Activated CD4-positive, alpha-beta memory T cell treated with anti-CD3 and anti-CD28 coated beads, Interleukin-2, amount 10 ng/mL, durations not matched to agents 7 days and 5 days (primary cell): ENCODE results near the gene ARHGAP6. TPM values are rescaled to one million over a fixed set of nuclear protein-coding genes. Genes with fewer than 3 reads are reported as not detected.

Source experiments
- CTCF ChIA-PET: fragments of 350-600 bp; sonication (Branson Sonifier 250); formaldehyde crosslinking; loops from one replicate; lab custom pipeline; 2021; ENCODE audit warnings: antibody characterized with exemption, inconsistent platforms; lab: Charles Lee
- POLR2A ChIA-PET: fragments of 350-600 bp; sonication (Branson Sonifier 250); formaldehyde crosslinking; loops from one replicate; lab custom pipeline; 2021; ENCODE audit warnings: antibody characterized with exemption; lab: Charles Lee
- DNase-seq: peaks from one replicate; pipeline ENCODE4 v3.0.0-alpha.2; 2020
- H3K27ac Mint-ChIP-seq: one replicate; pipeline ENCODE4 v1.8.0; 2021; ENCODE audit warnings: mild to moderate bottlenecking, mixed read lengths
- H3K27me3 Mint-ChIP-seq: one replicate; pipeline ENCODE4 v1.8.0; 2021; ENCODE audit warnings: mixed read lengths
- H3K36me3 Mint-ChIP-seq: one replicate; pipeline ENCODE4 v1.8.0; 2021; ENCODE audit warnings: low read depth, mixed read lengths
- H3K4me1 Mint-ChIP-seq: one replicate; pipeline ENCODE4 v1.8.0; 2021; ENCODE audit warnings: mixed read lengths
- H3K4me3 Mint-ChIP-seq: one replicate; pipeline ENCODE4 v1.8.0; 2021; ENCODE audit warnings: mild to moderate bottlenecking, mixed read lengths
- H3K9me3 Mint-ChIP-seq: one replicate; pipeline ENCODE4 v1.8.0; 2021; ENCODE audit warnings: mixed read lengths
- total RNA-seq, 2 experiments: library from RNA; stranded (reverse); gene quantifications; one replicate each; pipeline ENCODE4 v1.2.3, GENCODE V29; 2021

ARHGAP6 gene
- total RNA-seq, 2 experiments from 2014 or later, result not detected

DNA sequence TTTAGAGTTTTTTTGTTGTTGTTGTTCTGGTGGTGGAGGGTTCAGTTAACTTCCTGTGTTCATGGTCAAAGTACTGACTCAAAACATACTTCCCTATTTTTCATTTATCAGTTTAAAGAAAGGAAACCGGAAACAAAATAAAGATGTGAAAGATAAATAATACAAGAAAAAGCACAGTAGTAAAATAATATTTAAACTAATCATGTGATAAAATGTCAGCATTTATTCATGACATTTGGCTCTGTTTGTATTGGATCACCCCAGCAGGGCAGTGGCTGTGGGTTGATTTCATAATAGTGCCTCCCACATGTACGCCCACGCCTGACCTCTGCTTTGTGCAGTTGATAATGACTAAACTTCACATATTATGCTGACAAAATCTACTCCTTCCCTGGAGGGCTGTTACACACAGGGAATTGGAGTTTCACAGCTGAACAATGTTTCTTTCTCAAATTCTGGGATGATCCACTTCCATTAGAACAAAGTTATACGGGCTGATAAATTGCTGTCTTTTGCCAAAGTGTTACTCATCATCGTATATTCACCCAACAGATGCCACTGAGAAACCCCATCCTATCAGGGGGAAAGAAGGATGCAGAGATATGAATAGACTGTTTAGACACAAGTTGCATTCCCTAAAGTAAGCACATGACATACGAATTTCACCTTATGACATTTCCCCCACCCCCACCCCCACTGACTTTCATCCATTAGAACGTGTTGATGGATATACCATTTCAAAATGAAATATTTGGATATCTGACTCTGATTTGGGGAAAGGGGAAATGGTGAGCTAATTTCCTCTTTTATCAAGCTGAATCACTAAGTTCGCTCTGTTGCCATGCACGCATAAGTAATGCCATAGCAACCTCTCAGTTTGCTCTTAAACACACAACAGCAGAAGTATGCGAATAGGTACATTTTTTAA is 324.2 kb downstream of the ARHGAP6 start:
- Mint-ChIP-seq H3K4me1 (no peaks in the 10 kb centered on the region), H3K4me3 (no peak overlapping the region), H3K9me3 (no peaks in the 10 kb centered on the region), H3K27me3 (no peaks in the 10 kb centered on the region), H3K27ac (no peak overlapping the region), H3K36me3 (no peaks in the 10 kb centered on the region)
- CTCF ChIA-PET, result interaction anchor here (0.6 kb wide), 1 partner anchor 13 kb away, joined by 3 read pairs; no protein-coding TSS in a partner anchor
- POLR2A ChIA-PET, result interaction anchor here (0.6 kb wide), 1 partner anchor 125 kb away, joined by 3 read pairs; no protein-coding TSS in a partner anchor
- DNase-seq, result no peak

DNA sequence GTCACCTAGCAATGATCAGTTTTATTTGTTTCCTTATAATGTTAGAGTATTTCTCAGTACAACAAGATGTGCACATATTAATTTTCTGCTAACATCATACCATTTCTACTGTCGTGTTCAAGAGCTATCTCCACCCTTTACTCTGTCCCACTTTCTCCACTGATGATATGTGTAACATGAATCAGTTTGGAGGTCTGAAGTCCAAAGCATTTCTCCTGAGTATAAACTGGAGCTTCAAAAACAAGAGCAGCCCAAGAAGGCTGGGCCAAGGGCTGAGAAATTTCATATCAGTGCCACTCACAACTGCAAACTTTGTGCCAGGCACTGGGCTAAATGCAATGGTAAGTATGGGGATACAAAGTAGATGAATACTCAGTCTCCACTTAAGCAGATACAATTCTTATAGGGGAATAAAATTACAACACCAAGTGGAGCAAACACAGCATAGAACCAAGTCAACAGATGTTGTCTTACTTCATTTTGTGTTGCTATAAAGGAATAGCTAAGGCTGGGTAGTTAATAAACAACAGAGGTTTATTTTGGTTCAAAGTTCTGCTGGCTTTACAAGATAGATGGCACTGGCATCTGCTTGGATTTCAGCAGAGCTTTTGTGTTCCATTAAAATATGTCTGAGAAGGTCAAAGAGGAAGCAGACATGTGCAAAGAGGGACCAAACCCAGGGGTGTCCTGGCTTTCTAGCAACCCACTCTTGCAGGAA is 328.3 kb downstream of the ARHGAP6 start:
- no peaks in the 10 kb centered on the region for H3K9me3 Mint-ChIP-seq
- no peaks in the 10 kb centered on the region for H3K4me1 Mint-ChIP-seq
- no peak overlapping the region for H3K4me3 Mint-ChIP-seq
- H3K36me3 Mint-ChIP-seq, result no peaks in the 10 kb centered on the region
- no peak overlapping the region for H3K27ac Mint-ChIP-seq
- DNase-seq, result no peak
- no peaks in the 10 kb centered on the region for H3K27me3 Mint-ChIP-seq
- ChIA-PET POLR2A (no interaction called here), CTCF (no interaction called here)

DNA sequence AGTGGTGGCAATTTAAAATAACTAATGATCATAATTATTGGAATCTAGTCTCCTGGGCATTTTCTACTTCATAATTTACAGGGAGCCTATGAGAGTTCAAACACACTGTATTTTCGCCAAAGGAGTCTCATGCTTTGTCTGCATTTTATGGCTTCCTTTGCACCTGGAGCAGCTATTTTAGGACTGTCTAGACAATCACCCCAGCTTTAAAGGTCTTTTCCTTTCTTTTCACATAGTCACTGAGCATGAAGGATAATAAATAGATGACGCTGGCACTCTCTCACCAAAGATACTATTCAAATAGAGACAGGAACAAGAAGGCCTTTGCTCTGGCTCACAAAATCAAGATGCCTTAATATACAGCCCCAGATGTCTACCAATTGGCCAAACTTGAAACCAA is 329.5 kb downstream of the ARHGAP6 start:
- no peaks in the 10 kb centered on the region for H3K9me3 Mint-ChIP-seq
- H3K4me1 Mint-ChIP-seq, result no peaks in the 10 kb centered on the region
- H3K27me3 Mint-ChIP-seq, result no peaks in the 10 kb centered on the region
- no peak for DNase-seq
- H3K27ac Mint-ChIP-seq, result no peak overlapping the region
- H3K4me3 Mint-ChIP-seq, result no peak overlapping the region
- H3K36me3 Mint-ChIP-seq, result no peaks in the 10 kb centered on the region
- ChIA-PET CTCF (no interaction called here), POLR2A (no interaction called here)

DNA sequence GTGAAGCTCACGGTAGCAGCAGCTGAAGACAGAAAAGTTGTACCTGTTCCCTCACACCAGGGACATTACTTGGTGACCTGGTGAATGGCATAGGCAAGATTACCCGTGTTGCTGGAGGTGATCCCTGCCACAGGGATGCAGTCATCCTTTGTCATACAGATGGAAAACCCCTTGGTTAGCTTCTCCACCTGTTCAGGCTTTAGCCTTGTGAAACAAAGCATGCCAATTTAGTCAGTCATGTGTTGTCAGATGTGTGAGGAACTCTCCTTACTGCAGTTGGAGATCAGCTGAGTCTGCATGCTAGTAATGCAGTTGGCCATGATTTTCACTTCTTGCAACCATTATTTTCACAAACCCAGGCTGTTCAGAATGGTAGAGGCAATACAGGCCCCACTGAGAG is 331.6 kb downstream of the ARHGAP6 start:
- Mint-ChIP-seq H3K4me1 (no peaks in the 10 kb centered on the region), H3K36me3 (no peaks in the 10 kb centered on the region)

DNA sequence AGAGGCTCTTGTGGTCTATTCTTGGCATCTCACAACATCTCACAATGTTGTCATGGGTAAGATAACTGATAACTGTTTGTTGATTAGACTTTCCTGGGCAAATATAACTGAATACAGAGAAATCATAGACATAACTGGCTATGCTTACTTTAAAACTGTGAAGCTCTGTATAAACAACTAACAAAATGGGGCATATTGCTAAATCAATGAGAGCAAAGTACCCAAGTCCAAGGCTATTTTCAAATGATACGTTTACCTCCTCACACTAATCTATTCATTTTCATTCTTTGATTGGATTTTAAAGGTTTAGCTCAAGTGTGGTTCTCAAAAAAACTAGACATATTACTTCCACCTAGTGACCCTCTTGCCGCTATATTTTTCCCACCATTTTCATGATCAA is 333.9 kb downstream of the ARHGAP6 start:
- CTCF ChIA-PET, result no interaction called here
- POLR2A ChIA-PET, result no interaction called here
- no peaks in the 10 kb centered on the region for H3K9me3 Mint-ChIP-seq
- no peak for DNase-seq
- no peak overlapping the region for H3K4me3 Mint-ChIP-seq
- H3K36me3 Mint-ChIP-seq, result no peaks in the 10 kb centered on the region
- no peaks in the 10 kb centered on the region for H3K27me3 Mint-ChIP-seq
- H3K4me1 Mint-ChIP-seq, result no peaks in the 10 kb centered on the region
- no peak overlapping the region for H3K27ac Mint-ChIP-seq

More for the DNA sequence above, 331.6 kb downstream of the ARHGAP6 start:
- no peak overlapping the region for H3K27ac Mint-ChIP-seq
- H3K4me3 Mint-ChIP-seq, result no peak overlapping the region
- ChIA-PET POLR2A (no interaction called here), CTCF (no interaction called here)
- H3K27me3 Mint-ChIP-seq, result no peaks in the 10 kb centered on the region
- H3K9me3 Mint-ChIP-seq, result no peaks in the 10 kb centered on the region
- DNase-seq, result no peak

DNA sequence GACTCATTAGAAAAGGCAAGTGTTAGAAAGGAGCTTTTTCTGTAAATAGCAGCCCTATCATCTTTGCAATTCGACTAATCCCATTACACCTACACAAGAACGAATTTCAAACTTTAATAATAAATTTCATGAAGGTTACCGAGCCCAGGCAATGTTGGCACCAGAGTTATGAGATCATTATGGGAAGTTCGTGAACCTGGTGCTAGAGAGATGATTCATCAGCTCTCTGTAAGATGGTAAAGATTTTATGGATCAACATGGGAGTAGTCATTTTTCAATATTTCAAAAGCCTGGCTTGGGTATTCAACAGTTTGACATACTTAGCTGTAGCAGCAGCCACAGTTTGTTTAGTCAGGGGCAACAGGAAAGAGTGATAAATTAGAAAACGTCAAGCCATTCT is 336.7 kb downstream of the ARHGAP6 start:
- Mint-ChIP-seq H3K9me3 (no peaks in the 10 kb centered on the region), H3K36me3 (no peaks in the 10 kb centered on the region), H3K27me3 (no peaks in the 10 kb centered on the region), H3K27ac (no peak overlapping the region), H3K4me3 (no peak overlapping the region), H3K4me1 (no peaks in the 10 kb centered on the region)
- no peak for DNase-seq
- POLR2A ChIA-PET, result no interaction called here
- CTCF ChIA-PET, result no interaction called here

DNA sequence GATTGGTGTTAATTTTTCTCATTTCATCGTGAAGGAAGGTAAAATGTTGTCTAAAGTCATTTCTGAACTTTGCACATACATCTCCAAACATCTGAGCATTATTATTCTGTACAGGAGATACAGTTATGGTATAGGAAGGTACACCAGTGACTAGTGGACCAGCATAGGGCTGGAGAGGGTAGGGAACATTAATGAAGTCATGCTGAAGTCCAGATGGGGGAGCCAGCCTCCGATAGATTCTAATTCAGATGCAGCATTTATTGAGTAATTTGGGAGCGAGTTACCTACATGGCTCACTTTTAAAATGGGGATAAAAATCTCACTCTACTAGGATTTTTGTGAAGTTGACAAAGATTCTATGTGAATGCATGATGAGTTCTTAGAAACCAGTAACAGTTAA is 337.6 kb downstream of the ARHGAP6 start:
- H3K27me3 Mint-ChIP-seq, result no peaks in the 10 kb centered on the region
- no peaks in the 10 kb centered on the region for H3K36me3 Mint-ChIP-seq
- ChIA-PET CTCF (no interaction called here), POLR2A (no interaction called here)
- no peaks in the 10 kb centered on the region for H3K9me3 Mint-ChIP-seq
- H3K4me1 Mint-ChIP-seq, result no peaks in the 10 kb centered on the region
- H3K27ac Mint-ChIP-seq, result no peak overlapping the region
- H3K4me3 Mint-ChIP-seq, result no peak overlapping the region
- no peak for DNase-seq

DNA sequence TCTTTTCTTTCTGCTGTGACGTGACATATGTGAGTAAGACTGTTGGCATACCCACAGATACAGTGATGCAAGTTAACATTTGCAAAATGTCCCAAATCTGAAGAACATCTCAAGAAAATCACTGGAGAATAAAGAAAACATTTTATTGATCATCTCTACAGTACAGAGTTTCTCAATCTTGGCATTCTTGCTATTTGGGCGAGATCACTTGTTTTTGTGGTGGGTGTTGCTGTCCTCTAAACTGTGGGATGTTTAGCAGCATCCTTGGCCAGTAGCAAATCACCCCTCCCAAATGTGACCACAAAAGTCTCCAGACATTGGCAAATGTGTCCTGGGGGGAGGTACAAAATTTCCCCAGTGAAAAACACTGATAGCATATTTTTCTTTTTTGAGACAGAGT is 343.7 kb downstream of the ARHGAP6 start:
- CTCF ChIA-PET, result no interaction called here
- POLR2A ChIA-PET, result no interaction called here
- H3K4me3 Mint-ChIP-seq, result no peak overlapping the region
- no peak overlapping the region for H3K27ac Mint-ChIP-seq
- no peaks in the 10 kb centered on the region for H3K27me3 Mint-ChIP-seq
- no peak for DNase-seq
- H3K36me3 Mint-ChIP-seq, result no peaks in the 10 kb centered on the region
- no peaks in the 10 kb centered on the region for H3K4me1 Mint-ChIP-seq
- H3K9me3 Mint-ChIP-seq, result no peaks in the 10 kb centered on the region

DNA sequence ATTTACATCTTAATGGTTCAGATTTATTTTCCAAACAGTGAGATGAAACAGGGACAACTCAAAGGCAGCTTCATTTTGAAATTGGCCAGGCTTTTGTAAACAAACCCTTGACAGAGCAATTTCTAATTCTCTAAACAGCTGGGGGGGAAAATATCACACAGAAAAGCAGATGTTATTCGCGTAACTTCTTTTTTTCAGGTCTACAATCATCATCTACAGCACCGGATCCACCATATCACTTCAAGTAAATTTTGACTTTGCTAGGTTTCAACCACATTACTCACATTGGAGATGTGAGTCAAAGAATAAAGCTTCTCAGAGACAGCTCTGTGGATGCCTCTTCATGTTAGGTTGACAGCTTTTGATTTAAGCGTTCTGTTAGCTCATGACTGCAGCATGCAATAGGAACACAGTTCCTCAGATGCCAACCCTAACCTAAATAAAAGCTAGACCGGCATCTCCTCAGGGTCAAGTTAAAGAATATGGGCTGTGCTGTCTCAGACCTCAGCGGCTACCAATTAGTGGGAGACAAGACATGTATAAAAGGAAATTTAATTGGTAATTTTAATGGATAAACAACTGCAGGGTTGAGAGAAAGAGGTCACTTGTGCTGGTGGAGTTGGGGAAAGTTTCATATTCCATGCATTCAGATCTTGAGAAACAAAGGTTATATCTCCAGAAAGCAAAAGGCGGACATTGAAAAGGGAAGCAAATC is 345.8 kb downstream of the ARHGAP6 start:
- no peaks in the 10 kb centered on the region for H3K4me1 Mint-ChIP-seq
- ChIA-PET POLR2A (no interaction called here), CTCF (no interaction called here)
- no peak overlapping the region for H3K4me3 Mint-ChIP-seq
- no peaks in the 10 kb centered on the region for H3K9me3 Mint-ChIP-seq
- H3K36me3 Mint-ChIP-seq, result no peaks in the 10 kb centered on the region
- no peak for DNase-seq
- H3K27me3 Mint-ChIP-seq, result no peaks in the 10 kb centered on the region
- H3K27ac Mint-ChIP-seq, result no peak overlapping the region

DNA sequence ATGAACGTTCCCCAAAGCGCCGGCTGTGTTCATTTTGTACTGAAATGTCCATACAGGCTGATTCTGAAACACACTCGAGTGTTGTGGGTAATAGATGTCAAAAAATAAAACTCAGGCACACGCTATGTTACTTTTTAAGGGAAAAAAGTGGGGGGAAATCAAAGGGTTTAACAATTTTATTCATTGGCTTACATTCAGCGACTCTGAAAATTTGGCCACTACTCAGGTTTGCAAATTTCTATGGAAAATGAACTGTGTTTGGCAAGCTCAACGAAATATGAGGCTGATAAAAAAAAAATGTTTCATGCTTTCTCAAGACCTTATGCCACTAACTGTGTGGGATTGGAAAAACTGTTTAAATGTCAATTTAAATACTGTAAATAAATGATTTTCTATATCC is 354.0 kb downstream of the ARHGAP6 start:
- H3K27ac Mint-ChIP-seq, result no peak overlapping the region
- ChIA-PET POLR2A (no interaction called here), CTCF (no interaction called here)
- no peaks in the 10 kb centered on the region for H3K9me3 Mint-ChIP-seq
- no peaks in the 10 kb centered on the region for H3K27me3 Mint-ChIP-seq
- H3K36me3 Mint-ChIP-seq, result no peaks in the 10 kb centered on the region
- no peaks in the 10 kb centered on the region for H3K4me1 Mint-ChIP-seq
- H3K4me3 Mint-ChIP-seq, result no peak overlapping the region
- no peak for DNase-seq

DNA sequence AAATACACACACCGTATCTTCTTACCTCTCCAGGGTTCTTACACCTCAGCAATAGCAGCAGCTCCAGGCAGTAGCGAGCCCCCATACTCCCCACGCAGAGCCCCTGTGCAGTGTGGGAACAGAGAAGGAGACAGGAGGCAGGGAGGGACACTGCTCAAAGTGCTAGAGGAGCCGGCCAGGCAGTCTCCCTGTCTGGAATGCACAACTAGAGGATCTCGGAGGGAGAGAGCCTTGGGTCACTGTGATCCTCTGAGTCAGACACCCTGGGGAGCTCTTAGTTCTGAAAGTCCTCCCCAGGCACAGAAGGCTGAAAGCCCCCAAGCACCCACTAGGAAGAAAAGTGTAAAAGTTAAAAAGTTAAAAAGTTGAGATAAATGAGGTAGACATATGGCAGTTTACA is 356.5 kb downstream of the ARHGAP6 start:
- Mint-ChIP-seq H3K4me1 (no peaks in the 10 kb centered on the region), H3K9me3 (no peaks in the 10 kb centered on the region), H3K36me3 (no peaks in the 10 kb centered on the region), H3K4me3 (no peak overlapping the region), H3K27me3 (no peaks in the 10 kb centered on the region), H3K27ac (no peak overlapping the region)
- ChIA-PET POLR2A (no interaction called here), CTCF (no interaction called here)
- DNase-seq, result no peak

DNA sequence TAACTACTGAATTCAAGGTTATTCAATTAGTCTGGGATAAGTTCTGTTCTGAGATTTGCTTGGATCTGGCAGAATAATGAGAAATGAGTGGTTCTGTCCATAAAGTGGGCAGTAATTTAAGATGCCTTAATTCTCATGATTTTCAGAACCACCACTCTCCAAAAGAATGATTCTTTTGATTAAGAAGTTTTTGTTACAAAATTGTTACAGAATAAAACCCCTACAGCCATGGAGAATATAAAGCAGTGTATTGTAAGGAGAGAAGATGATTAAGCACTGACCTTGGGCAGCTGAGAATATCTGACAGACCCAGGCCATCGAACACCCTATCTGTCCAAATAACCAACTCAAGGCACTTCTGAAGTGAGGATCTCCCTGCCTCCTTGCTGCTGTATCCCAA is 360.1 kb downstream of the ARHGAP6 start:
- H3K4me3 Mint-ChIP-seq, result no peak overlapping the region
- no peak overlapping the region for H3K27ac Mint-ChIP-seq
- H3K36me3 Mint-ChIP-seq, result no peaks in the 10 kb centered on the region
- no peak for DNase-seq
- H3K9me3 Mint-ChIP-seq, result no peaks in the 10 kb centered on the region
- POLR2A ChIA-PET, result no interaction called here
- CTCF ChIA-PET, result no interaction called here
- no peaks in the 10 kb centered on the region for H3K4me1 Mint-ChIP-seq
- H3K27me3 Mint-ChIP-seq, result no peaks in the 10 kb centered on the region

DNA sequence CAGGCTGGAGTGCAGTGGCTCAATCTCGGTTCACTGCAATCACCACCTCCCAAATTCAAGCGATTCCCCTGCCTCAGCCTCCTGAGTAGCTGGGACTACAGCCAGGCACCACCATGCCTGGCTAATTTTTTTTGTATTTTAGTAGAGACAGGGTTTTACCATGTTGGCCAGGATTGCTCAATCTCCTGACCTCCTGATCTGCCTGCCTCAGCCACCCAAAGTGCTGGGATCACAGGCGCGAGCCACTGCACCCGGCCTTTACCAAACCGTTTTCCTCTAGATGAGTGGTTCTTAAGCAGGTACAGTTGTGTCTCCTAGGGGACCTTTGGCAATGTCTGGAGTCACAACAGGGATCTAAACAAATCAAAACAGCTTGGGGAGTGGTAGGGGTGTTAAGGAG is 360.9 kb downstream of the ARHGAP6 start:
- H3K4me1 Mint-ChIP-seq, result no peaks in the 10 kb centered on the region
- DNase-seq, result no peak
- H3K27me3 Mint-ChIP-seq, result no peaks in the 10 kb centered on the region
- POLR2A ChIA-PET, result no interaction called here
- no peak overlapping the region for H3K4me3 Mint-ChIP-seq
- H3K27ac Mint-ChIP-seq, result no peak overlapping the region
- CTCF ChIA-PET, result no interaction called here
- no peaks in the 10 kb centered on the region for H3K36me3 Mint-ChIP-seq
- H3K9me3 Mint-ChIP-seq, result no peaks in the 10 kb centered on the region
